Measurements from ENCODE around the gene PTPRT.

DNA sequence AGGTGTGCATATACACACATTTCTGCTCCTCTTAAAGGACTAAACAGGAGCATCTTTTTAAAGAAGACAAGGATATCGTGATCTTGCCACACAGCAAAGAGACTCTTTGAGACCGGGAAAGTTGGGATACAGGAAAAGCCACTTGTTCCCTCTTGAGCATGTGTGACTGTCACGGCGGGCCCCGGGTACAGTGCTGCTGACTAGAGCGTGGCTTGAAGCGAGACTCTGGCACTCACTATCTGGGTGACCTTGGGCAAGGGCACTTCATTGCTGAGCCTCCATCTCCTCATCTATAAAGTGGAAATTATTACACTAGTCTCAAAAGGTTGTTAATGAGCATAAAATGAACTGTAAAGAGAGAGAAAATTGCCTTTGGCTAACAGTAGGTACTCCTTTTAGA lies 713.9 kb downstream of the PTPRT start:
- TF ChIP-seq NRF1 (IDR thresholded peaks at IDR 0.05; ENCODE audit: low read depth, low read length) = no peak
- TF ChIP-seq SMC3 (IDR thresholded peaks at IDR 0.05; ENCODE audit: low read depth, low read length) = no peak
- no peak for TF ChIP-seq MAX (IDR thresholded peaks at IDR 0.05; ENCODE audit: low read depth)
- no peak for TF ChIP-seq EZH2phosphoT487 (IDR thresholded peaks at IDR 0.05; ENCODE audit: borderline replicate concordance, low read depth)
- TF ChIP-seq CTCF (IDR thresholded peaks at IDR 0.05) = no peak
- TF ChIP-seq ELF1 (IDR thresholded peaks at IDR 0.05) = no peak
- no peak for TF ChIP-seq RXRA (IDR thresholded peaks at IDR 0.05; ENCODE audit: borderline replicate concordance, low read depth)
- no peak for TF ChIP-seq POLR2AphosphoS5 (IDR thresholded peaks at IDR 0.05; ENCODE audit: low read depth, low read length)
- no peak for TF ChIP-seq FOXJ3 (CRISPR knock-in tag; IDR thresholded peaks at IDR 0.05)

All from SK-N-SH (cell line).